Esophagus squamous epithelium (tissue), 5 donors: Measurements from ENCODE around the gene THOC3. TPM values are rescaled to one million over a fixed set of nuclear protein-coding genes. Genes with fewer than 3 reads are reported as not detected.
"Not testable (repeated sequence)": the region's sequence is repeated elsewhere in the genome, so short reads cannot be mapped to it uniquely, and the experiment has no call there.

Experiments used
- DNase-seq: peaks from one replicate; lab custom pipeline; 2025; lab: John Stamatoyannopoulos, UW
- H3K27ac ChIP-seq, 4 donors: fragments of 200-600 bp; sonication (generic); one replicate each; pipeline ENCODE4 v1.5.1; 2016 to 2019; ENCODE audit warnings: mild to moderate bottlenecking in 1 of 4
- H3K27me3 ChIP-seq, 4 donors: fragments of 200-600 bp; sonication (generic); 1 replicate in 3 of 4; 2 replicates in 1 of 4; pipeline versions ENCODE4 v1.5.1 to v1.6.0; 2017 to 2021; ENCODE audit warnings: antibody characterized with exemption in 1 of 4
- H3K36me3 ChIP-seq, 3 donors: fragments of 200-600 bp; sonication (generic); one replicate each; pipeline ENCODE4 v1.5.1; 2016 to 2019
- H3K4me1 ChIP-seq, 3 donors: fragments of 200-600 bp; sonication (generic); one replicate each; pipeline ENCODE4 v1.5.1; 2017 to 2019
- H3K4me3 ChIP-seq, 4 donors: fragments of 200-600 bp; sonication (generic); 1 replicate in 3 of 4; 2 replicates in 1 of 4; pipeline ENCODE4 v1.5.1; 2016 to 2019; ENCODE audit warnings: mild to moderate bottlenecking in 2 of 4, moderate library complexity in 1 of 4
- H3K9me3 ChIP-seq, 3 donors: fragments of 200-600 bp; sonication (generic); one replicate each; pipeline ENCODE4 v1.5.1; 2016 to 2019
- WGBS, 2 donors: methylation state at CpG; one replicate each; pipeline ENCODE4 v1.1.5; 2018; 5-methylcytosine and 5-hydroxymethylcytosine counted together
- intact Hi-C: fragments of 100-400 bp; cut with DNase I; formaldehyde crosslinking; loops from one replicate; pipeline ENCODE4 v1.15.0; 2022
- total RNA-seq, 4 donors: library from RNA; depleted of rRNA; stranded (reverse); fragments of >200 nt; gene quantifications; one replicate each; pipeline ENCODE4 v1.1.0, GENCODE V29; 2016
- donor health status: DM: yes; HTN: yes; CAD: no.

The THOC3 gene
- total RNA-seq, 4 donors from 2014 or later = 105 to 201 (median 127) TPM

DNA sequence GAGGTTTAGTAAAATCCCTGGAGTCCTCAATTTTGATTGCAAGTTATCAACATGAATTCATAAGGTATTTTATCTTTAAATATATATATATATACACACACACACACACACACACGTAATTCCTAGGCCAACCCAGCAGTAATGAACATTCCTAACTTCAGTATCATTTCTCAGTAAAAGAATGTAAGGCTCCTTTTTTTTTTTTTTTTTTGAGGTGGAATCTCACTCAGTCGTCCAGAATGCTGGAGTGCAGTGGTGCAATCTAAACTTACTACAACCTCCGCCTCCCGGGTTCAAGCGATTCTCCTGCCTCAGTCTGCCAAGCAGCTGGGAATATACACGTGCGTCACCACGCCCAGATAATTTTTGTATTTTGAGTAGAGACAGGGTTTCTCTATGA, 5.8 kb downstream of the THOC3 start:
- H3K27me3 ChIP-seq, H3K9me3 ChIP-seq, intact Hi-C loops, H3K4me3 ChIP-seq, H3K27ac ChIP-seq, H3K4me1 ChIP-seq, DNase-seq: not testable (repeated sequence)
- peaks cover 0 to 13% (median 0%) of the 10 kb centered on the region in 3 donors for H3K36me3 ChIP-seq
- 60% methylated on average over 1 of the region's 8 CpGs; no CpG with 5 or more reads in 1 of the 2 donors for whole genome bisulfite sequencing, 2 donors

DNA sequence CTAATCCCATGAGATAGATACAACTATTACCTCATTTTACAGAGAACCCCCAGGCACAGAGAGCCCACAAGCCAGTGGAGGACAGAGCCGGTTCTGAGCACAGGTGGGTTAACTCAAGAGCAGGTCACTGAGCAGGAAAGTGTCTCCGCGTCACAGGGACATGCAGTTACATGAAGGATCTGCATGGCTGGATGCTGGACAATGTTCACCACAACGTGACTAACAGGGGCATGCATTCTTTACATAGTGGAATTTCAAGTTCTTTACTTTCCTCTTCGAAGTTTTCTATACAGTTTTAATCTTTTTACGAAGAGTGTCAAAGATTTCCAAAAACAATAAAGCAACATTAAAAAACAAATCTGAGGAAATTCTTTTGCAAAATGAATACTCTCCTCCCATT, 7.9 kb downstream of the THOC3 start:
- intact Hi-C loops, DNase-seq, H3K4me3 ChIP-seq, H3K9me3 ChIP-seq, H3K4me1 ChIP-seq, H3K27me3 ChIP-seq: not testable (repeated sequence)
- Histone ChIP-seq H3K27ac (peak overlapping the region in 2 of 4 donors; percentile 48 to 49), H3K36me3 (peaks cover 0 to 13% (median 0%) of the 10 kb centered on the region in 3 donors)
- WGBS, 2 donors = 30 to 39% methylated on average over 2 to 5 of the region's 6 CpGs

DNA sequence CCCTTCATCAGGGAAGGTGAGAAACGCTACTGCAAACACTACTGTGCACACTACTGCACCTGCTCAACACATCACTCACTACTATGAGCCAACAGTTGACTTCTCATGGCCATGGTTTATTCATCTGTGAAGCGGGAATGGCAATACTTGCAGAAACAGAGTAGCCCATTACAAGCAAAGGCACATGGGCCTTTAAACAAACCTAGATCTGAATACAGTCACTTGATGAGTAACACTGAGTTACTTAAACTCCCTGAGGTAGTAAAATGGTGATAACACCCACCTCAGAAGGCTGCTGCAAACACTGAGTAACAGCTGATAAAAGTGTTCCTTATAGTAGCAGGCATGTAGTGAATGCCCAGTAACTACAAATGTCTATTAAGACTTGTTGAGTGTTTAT, 9.6 kb downstream of the THOC3 start:
- DNase-seq, intact Hi-C loops, H3K4me1 ChIP-seq, H3K27me3 ChIP-seq, H3K9me3 ChIP-seq, H3K36me3 ChIP-seq, H3K27ac ChIP-seq, H3K4me3 ChIP-seq: not testable (repeated sequence)
- WGBS, 2 donors = 76 to 100% methylated on average over 1 to 2 of the region's 2 CpGs

DNA sequence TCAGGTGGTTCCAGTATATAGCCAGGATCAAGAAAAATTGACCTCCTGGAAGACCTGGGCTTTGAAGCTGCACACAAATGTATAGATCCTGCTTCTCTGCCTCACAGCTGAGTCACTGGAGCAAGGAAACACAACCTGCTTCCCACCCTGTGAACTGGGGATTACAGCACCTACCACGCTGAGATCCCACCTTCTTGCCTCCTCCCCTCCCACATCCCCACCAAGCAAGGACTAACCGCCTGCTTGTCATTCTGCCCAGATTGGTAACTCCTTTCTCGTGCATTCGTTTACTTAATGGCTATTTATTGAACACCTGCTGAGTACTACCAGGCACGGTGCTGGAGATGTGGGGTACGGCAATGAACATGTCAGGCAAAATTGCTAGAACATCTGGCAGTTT, 14.0 kb downstream of the THOC3 start:
- peak overlapping the region in 1 of 4 donors; percentile 46 for H3K27ac ChIP-seq
- H3K36me3 ChIP-seq, H3K4me3 ChIP-seq, H3K27me3 ChIP-seq, H3K9me3 ChIP-seq, intact Hi-C loops, DNase-seq: not testable (repeated sequence)
- peaks cover 0 to 19% (median 0%) of the 10 kb centered on the region in 3 donors for H3K4me1 ChIP-seq
- 62 to 77% methylated on average over 4 of the region's 6 CpGs for WGBS, 2 donors

DNA sequence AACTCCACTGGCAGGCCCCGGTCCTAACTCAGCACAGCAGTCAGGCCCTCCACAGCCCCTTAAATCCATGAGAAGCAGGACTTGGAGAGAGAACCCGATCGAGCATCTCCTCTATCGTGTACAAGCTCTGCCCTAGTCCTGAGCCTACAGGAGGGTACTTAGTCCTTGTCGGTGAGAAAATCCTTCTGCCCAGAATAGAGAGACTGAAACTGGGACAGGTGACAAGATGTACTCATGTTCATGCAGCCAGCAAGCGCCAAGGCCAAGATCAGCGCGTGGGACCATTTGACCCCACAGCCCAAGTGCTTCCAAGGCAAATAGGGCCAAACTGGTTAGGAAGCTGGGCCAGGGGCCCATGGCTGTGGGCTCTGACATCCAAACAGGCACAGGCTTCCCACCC, 15.3 kb downstream of the THOC3 start:
- H3K36me3 ChIP-seq, H3K27me3 ChIP-seq, intact Hi-C loops, DNase-seq, H3K27ac ChIP-seq, H3K4me3 ChIP-seq, H3K9me3 ChIP-seq: not testable (repeated sequence)
- WGBS, 2 donors = no CpG with 5 or more reads among the region's 8 CpGs
- H3K4me1 ChIP-seq = peaks cover 0 to 17% (median 0%) of the 10 kb centered on the region in 3 donors

DNA sequence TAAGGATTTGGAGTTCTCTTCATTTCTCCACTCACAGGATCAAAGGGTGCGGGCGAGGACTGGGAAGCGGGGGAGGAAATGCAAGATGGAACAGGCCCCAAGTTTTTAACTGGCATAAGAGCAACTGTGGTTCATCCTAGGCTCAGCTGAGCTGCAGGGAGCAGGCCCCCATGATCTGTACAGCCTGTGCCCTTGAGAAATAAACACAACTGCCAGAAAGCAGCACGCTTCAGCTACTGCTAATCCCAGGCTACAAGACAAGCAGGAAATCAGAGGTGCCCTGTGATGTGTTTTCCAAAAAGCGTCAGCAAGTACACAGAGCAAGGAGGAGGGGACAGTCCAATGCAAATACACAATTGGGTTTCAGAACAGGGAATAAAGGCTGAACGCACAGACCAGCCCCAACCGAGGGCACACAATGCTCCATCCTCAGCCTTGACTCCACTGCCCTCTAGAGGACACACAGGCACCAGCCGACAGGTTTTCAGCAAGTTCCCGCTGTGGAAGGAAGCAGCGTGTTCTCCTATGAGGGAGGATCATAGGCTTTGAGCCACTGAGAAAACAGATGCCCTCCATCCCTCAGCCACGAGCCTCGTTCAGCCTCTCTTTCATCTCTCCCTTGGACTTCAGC, 16.7 kb downstream of the THOC3 start:
- H3K4me3 ChIP-seq, intact Hi-C loops, DNase-seq, H3K36me3 ChIP-seq, H3K27me3 ChIP-seq, H3K9me3 ChIP-seq: not testable (repeated sequence)
- no CpG with 5 or more reads among the region's 12 CpGs for WGBS, 2 donors
- Histone ChIP-seq H3K4me1 (peaks cover 0 to 14% (median 0%) of the 10 kb centered on the region in 3 donors), H3K27ac (peak overlapping the region in 2 of 4 donors; percentile 53 to 79)

DNA sequence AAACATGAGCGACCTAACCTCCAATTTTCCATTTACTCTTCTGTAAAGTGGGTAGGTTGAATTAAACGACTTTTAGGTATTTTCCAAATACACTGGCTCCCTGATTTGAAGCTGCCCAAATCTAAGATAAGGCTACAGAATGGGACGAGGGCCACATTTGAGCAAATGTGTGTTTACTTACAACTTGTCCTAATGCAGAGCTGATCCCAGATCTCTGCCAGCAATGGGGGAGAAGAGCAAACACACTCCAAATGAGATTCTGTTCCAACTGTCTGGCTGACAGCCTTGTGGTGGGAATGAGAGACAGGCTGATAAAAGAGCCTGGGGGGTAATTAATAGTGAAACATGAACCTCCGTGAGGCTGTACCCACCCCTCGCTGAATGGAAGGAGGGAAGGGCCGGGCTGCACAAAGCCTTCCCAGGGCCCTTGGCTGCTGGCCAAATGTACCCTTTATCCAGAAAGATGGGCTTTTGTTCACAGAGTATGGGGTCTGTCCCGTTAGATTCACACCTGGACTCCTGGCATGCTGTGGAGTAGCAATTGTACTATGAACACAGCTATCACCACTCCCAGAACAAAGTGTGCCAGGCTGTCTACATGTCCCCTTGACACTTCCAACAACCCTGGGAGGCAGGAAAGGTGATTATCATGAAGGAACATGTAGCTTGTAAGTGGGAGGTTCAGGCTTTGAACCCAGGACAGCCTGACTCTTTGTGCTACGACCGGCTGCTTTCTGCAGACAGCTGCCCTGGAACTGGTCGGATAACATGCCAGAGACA, 19.6 kb downstream of the THOC3 start:
- DNase-seq, H3K36me3 ChIP-seq, H3K9me3 ChIP-seq, H3K27ac ChIP-seq, H3K27me3 ChIP-seq, H3K4me3 ChIP-seq, intact Hi-C loops: not testable (repeated sequence)
- H3K4me1 ChIP-seq = peaks cover 0 to 17% (median 0%) of the 10 kb centered on the region in 3 donors
- WGBS, 2 donors = 45 to 50% methylated on average over 1 to 3 of the region's 10 CpGs

DNA sequence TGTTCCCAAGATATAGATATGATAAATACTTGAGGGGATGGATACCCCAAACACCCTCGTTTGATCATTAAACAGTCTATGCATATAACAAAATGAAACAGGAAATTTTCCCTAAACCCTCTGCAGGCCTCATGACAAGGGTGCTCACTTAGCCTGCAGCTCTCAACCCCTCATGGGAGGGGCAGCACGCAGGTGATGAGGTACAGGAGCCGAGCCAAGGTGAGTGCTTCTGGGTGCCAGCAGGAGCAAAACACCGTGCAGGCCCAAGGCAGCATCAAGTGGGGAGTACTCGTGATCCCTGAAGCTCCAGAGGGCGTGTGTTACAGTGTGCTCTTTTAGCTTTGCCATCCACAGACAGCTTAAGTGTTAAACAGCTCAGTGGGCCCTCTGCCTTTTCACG, 24.9 kb downstream of the THOC3 start:
- intact Hi-C loops, H3K27me3 ChIP-seq, H3K9me3 ChIP-seq, DNase-seq, H3K4me3 ChIP-seq, H3K4me1 ChIP-seq: not testable (repeated sequence)
- peaks cover 0 to 18% (median 0%) of the 10 kb centered on the region in 3 donors for H3K36me3 ChIP-seq
- peak overlapping the region in 1 of 4 donors; percentile 29 for H3K27ac ChIP-seq
- no CpG with 5 or more reads among the region's 7 CpGs for WGBS, 2 donors

DNA sequence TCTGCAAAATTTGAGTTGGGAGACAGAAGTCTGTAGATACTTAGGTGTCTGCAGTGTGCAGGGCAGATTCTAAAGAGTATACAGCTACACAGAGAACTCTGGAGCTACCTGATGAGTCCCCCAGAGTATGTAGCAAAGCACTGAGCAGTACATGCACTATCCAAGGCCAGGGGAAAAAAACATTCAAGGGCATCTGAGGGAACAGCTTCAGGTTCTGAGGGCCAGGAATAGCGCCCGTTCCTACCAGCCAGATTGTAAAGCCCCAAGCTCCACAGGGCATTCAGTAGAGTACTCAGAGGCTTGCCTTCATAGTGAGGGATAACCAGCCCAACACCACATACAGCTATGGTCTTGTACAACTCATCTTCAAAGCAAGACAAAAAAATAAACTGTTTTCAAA, 27.5 kb downstream of the THOC3 start:
- no CpG with 5 or more reads among the region's 2 CpGs for WGBS, 2 donors
- not testable (repeated sequence) for DNase-seq, H3K9me3 ChIP-seq

DNA sequence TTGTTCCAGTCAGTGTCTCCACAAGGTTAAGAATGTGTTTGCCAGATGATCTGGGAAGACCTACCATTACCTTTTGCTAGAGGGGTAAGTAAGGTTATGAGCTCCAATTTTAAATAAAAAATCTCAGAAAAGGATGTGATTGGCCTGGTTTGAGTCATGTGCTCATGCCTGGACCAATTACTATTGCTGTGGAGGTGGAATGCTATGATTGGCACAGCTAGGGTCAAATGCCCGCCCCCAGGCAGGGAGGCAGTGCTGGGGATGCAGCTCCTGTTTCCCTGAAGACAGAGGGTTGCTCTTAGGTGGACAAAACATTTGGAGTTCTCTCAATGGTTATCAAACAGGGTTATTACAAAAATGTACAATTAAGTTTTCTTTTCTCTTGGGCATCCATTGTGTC, 29.6 kb downstream of the THOC3 start:
- H3K9me3 ChIP-seq, DNase-seq, intact Hi-C loops, H3K4me3 ChIP-seq, H3K27ac ChIP-seq, H3K4me1 ChIP-seq, H3K27me3 ChIP-seq: not testable (repeated sequence)
- WGBS, 2 donors = 100% methylated on average over 1 of the region's 1 CpG
- peaks cover 0 to 21% (median 0%) of the 10 kb centered on the region in 3 donors for H3K36me3 ChIP-seq

More for the DNA sequence above, 27.5 kb downstream of the THOC3 start:
- intact Hi-C loops, H3K4me3 ChIP-seq, H3K4me1 ChIP-seq, H3K27ac ChIP-seq, H3K27me3 ChIP-seq: not testable (repeated sequence)
- H3K36me3 ChIP-seq = peaks cover 0 to 23% (median 0%) of the 10 kb centered on the region in 3 donors

DNA sequence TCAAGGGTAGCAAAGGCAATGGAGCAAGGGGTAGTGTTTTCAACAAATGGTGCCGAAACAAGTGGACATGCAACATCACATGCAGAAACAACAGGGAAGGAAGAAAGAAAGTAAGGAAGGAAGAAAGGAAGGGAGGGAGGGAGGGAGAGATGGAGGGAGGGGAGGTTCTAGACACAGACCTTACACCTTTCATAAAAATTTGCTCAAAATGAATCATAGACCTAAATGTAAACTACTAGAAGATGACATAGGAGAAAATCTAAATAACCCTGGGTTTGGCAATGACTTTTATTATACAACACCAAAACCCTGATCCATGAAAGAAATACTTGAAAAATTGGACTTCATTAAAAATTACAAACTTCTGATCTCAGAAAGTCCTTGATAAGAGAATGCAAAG, 39.4 kb downstream of the THOC3 start:
- H3K4me3 ChIP-seq, DNase-seq, H3K27me3 ChIP-seq, H3K27ac ChIP-seq, intact Hi-C loops, H3K4me1 ChIP-seq, H3K9me3 ChIP-seq: not testable (repeated sequence)
- WGBS, 2 donors = 80 to 100% methylated on average over 1 of the region's 1 CpG
- peaks cover 0 to 10% (median 0%) of the 10 kb centered on the region in 3 donors for H3K36me3 ChIP-seq

DNA sequence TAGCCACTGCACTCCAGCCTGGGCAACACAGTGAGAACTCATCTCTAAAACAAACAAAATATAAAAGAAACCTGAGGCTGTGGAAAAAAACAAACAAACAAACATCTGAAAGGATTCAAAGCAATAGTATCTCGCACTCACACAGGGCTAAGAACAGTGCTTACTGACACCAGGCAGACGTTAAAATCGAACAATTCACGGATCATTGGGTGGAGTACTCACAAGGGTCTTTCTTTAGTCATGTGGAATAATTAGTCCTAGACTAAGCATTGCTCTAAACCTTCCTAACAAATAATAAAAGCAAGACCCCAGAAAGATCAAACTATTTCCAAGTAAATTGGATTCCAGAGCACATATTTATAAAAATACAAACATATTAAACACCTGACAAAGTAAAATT, 43.0 kb downstream of the THOC3 start:
- H3K4me1 ChIP-seq, H3K9me3 ChIP-seq, H3K27me3 ChIP-seq, H3K27ac ChIP-seq, H3K4me3 ChIP-seq, DNase-seq, intact Hi-C loops: not testable (repeated sequence)
- 93 to 97% methylated on average over 4 of the region's 4 CpGs for WGBS, 2 donors
- H3K36me3 ChIP-seq = peaks cover 0 to 28% (median 0%) of the 10 kb centered on the region in 3 donors
